Glomerular visceral epithelial cell (primary cell): ENCODE data around the gene SLC6A12.

Source experiments
- DNase-seq: peaks from one replicate; pipeline ENCODE4 v3.0.0-alpha.2; 2016; ENCODE audit errors: extremely low spot score

SLC6A12 gene

GRCh38 chr12:178829-179109, 35.2 kb downstream of the SLC6A12 start:
- DNase-seq = no peak

- DNase-seq = no peak
These were observed 35.8 kb downstream of the SLC6A12 start for GRCh38 chr12:177980-178828.

GRCh38 chr12:177336-177979, 36.5 kb downstream of the SLC6A12 start:
- no peak for DNase-seq

GRCh38 chr12:176321-177181, 37.4 kb downstream of the SLC6A12 start:
- DNase-seq = peak; percentile 71

GRCh38 chr12:175759-176158, 38.2 kb downstream of the SLC6A12 start:
- DNase-seq = no peak

- DNase-seq = no peak
These were observed 38.7 kb downstream of the SLC6A12 start for GRCh38 chr12:175250-175649.

- DNase-seq = no peak
These were observed 39.4 kb downstream of the SLC6A12 start for GRCh38 chr12:174596-174995.

GRCh38 chr12:174124-174523, 39.8 kb downstream of the SLC6A12 start:
- DNase-seq = no peak

GRCh38 chr12:172732-173161, 41.2 kb downstream of the SLC6A12 start:
- no peak for DNase-seq

GRCh38 chr12:171743-172676, 41.9 kb downstream of the SLC6A12 start:
- no peak for DNase-seq

- no peak for DNase-seq
These were observed 42.7 kb downstream of the SLC6A12 start for GRCh38 chr12:171276-171675.

- DNase-seq = no peak
These were observed 43.4 kb downstream of the SLC6A12 start for GRCh38 chr12:170371-171225.

- no peak for DNase-seq
These were observed 44.2 kb downstream of the SLC6A12 start for GRCh38 chr12:169528-170370.

- DNase-seq = peak; percentile 5
These were observed 45.0 kb downstream of the SLC6A12 start for GRCh38 chr12:168763-169525.

GRCh38 chr12:167959-168600, 45.9 kb downstream of the SLC6A12 start:
- no peak for DNase-seq

- DNase-seq = no peak
These were observed 47.4 kb downstream of the SLC6A12 start for GRCh38 chr12:166425-167075.

- DNase-seq = no peak
These were observed 48.0 kb downstream of the SLC6A12 start for GRCh38 chr12:165862-166368.
